GM21786 (cell line): ENCODE results near the gene TSPOAP1.

Experiments
- ATAC-seq: cut with Tn5 transposase; IDR thresholded peaks from one replicate; pipeline ENCODE4 v1.9.1; 2021; ENCODE audit not compliant: unreplicated experiment

The TSPOAP1 gene

DNA sequence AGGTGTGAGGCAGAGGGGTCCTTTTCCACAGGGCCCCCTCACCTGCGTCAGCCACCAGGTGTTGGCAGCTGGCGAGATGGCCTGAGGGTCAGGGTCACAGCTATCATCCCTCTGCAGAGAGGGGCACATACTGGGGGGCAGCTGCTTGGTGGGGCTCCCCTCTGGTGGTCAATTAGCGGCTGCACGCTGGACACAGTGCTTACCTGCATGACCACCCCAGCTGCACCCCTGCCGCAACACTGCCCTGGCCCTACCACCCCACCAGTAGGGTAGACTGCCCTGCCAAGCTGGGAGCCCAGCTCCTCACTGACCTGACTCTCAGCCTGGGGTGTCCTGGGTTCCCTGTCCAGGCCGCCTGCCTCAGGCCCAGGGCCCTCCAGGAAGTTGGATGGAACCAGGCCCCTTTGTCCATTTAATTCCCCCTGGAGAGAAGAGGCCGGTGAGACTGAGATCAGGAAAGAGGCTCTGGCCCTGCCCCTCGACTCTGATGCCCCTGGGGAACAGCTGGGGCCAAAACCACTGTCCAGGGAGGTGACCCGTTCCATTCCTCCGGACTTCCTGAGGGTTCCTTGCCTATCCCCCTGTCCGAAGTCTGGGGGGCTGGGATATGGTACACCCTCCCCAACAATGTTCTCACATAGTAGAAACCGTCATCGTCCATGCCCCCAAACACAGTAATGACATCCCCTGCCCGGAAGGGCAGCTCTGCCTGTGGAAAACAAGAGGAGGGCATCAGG, 23.7 kb downstream of the TSPOAP1 start:
- no peak for ATAC-seq

DNA sequence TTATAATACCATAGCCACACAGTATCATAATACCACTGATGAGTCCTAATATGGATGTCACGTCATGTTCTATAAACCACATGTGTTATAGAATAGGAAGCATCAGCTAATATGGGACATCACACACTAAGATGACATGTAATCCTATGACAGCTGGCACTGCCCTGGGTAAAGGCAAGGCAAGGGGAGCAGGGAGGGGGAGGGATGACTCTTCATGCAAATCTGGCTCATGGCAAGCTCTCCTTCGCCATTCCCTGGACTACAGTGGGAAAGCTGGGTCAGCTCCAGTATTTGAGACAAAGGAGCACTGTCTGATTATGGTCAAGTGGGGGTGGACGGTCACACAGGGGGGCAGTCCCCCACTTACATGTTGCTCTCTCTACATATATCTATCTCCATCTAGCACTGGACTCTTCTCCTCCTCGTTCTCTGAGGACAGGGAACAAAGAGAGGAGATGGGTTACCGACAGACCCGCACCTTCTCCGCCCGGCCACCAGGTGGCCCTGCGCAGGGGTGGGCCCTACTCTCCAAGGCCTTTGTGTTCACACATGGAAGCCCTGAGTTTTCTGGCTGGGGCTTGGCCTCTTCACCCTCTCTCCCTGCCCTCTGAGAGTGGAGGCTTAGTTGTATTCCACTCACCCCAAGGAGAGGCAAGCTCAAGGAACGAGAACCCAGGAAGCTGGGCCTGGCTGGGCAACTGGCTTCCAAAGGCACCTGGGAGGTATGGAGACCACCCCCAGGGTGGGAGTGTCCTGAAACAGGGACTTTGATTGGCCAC, 24.4 kb downstream of the TSPOAP1 start:
- no peak for ATAC-seq

DNA sequence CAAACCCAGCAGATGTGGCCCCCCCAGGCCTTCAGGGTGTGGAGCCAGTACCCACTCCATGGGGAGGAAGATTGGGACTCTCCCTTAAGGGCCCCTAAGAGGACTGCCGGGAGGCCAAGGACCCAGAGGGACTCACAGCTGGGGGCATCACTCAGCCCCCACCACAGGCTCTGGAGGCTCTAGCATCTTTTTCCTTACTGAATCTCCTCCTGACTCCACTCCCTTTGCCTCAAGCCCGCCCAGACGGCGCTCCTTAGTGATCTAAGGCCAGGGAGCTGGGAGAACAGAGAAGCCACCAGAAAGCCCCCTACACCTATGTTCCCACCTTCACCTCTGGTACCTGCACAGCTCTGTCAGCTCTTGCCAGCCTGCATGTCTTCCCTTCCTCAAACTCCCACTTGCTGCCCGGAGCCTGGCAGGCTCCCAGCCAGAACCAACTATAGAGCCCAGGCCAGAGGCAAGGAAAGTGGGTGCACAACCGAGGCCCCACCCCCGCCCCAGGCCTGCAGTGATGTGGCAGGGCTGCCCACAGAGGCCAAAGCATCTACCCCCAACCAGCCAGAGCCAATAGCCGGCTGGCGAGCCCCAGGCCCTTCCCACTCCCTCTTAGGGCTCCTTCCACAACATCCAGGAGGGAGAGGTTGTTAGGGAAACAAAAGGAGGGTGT, 25.5 kb downstream of the TSPOAP1 start:
- no peak for ATAC-seq

DNA sequence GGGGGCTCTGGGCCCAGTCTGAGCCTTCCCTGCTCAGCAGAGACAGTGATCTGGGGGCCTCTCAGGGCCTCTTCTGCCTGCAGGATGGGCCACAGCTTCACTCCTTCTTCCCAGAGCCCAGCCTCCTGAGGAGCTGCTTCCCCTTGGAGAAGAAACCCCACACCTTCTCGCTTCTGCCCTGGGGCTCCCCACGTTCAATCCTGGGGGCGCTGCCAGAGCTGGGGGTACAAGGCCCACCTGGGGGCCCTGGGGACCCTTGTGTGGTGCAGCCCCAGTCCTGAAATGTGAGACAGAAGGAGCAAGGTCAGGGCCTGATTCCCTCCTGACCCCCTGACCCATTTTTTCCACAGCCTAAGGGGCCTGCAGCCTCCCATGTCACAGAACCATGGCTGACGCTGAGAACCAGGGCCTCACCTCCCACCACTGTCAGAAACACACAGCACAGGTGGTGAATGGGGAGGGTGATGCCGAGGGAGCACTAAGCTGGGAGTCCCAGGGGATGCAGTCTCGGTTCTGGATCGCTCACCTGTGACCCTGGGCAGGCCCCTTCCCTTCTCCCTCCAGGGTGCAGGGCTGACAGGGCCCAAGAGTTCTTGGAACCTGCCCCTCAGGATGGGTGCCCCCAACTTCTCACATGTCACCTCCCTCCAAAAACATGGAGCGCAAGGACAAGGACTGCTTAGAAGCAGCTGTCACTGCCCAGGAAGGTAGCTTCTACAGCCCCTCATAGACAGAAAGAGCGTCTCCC, 26.2 kb downstream of the TSPOAP1 start:
- no peak for ATAC-seq

DNA sequence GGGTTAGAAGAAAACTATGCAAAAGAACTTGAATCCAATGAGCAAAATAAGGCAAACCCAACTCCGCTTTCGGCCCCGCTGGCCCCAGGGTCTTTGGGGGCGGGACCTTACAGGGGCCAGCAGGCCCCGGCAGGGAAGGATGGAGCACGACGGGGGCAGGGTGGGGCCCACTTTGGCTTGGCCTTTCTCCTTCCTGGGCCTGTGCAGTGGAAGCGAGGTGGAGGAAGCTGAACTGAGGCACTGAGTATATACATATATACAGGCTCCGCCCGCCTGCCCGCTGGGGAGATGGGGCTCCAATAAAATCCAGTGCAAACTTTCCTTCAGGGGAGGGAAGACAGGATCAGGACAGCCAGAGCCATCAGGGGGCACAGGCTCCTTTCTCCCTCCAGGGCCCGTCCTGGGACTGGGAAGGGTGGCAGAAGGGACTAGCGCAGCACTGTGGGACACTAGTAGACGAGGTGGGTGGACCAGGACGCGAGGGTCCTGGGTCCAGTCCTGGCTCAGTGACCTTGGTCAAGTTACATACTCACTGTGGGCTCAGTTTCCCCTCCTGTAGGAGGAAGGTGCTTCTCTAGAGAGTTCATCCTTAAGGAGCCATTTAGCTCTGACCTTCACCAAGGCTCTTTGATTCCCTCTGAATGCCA, 27.0 kb downstream of the TSPOAP1 start:
- ATAC-seq, result no peak

DNA sequence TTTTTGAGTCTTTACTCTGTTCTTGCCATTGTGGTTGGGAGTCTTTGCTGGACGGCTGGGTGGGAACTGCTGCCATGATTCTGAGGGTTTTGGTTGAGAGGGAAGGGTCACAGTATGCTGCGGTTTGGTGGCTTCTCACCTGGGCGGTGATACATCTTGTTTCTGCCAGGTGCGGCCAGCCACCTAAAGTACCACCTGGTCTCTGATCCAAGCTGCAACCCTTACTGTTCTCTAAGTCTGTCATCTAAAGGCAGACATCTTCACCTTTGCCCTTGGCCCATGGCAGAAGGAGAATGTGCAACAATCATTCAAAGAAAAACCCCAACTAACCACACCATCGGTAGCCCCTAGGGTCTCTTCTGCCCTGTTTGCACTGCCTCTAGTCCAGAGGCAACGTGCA, 28.3 kb downstream of the TSPOAP1 start:
- no peak for ATAC-seq

DNA sequence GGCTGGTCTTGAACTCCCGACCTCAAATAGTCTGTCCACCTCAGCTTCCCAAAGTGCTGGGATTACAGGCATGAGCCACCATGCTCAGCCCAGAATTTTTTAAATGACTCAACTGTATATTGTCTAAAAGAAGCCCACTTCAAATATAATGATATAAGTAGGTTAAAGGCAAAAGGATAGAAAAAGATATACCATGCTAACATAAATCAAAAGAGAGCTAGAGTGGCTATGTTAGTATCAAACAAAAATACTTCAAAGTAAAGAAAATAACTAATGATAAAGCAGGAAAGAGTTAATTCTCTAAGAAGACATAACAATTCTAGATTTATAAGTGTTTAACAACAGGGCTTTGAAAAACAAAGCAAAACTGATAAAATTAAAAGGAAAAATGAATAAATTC, 34.6 kb downstream of the TSPOAP1 start:
- ATAC-seq, result no peak

DNA sequence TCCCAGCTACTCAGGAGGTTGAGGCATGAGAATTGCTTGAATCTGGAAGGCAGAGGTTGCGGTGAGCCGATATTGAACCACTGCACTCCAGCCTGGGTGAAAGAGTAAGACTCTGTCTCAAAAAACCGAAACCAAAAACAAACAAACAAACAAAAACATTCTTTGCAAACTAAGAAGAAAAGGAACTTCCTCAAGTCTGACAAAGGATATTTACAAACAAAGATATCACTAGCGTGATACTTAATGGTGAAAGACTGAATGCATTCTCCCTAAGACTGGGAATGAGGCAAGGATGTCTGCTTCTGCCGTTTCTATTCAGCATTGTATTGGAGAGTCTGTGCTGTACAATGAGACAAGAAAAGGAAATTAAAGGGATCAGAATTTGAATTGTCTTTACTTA, 37.3 kb downstream of the TSPOAP1 start:
- ATAC-seq, result no peak

DNA sequence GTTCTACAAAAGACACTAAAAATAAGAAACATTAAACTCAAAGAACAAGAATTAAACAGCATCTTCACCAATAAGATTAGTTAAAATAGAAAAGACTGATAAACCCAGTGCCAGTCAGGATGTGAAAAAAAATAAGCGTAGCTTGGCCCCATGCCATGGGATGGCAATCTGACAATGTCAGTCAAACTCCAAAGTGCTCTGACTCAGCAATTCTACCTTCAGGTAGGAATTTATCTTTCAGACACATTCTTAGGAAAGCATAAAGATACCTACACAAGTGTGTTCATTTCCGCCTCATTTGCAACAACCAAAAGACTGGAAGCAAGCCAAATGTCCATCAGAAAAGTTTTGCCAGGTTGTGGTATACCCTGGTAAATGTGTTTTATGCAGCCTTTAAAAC, 38.7 kb downstream of the TSPOAP1 start:
- ATAC-seq, result no peak

DNA sequence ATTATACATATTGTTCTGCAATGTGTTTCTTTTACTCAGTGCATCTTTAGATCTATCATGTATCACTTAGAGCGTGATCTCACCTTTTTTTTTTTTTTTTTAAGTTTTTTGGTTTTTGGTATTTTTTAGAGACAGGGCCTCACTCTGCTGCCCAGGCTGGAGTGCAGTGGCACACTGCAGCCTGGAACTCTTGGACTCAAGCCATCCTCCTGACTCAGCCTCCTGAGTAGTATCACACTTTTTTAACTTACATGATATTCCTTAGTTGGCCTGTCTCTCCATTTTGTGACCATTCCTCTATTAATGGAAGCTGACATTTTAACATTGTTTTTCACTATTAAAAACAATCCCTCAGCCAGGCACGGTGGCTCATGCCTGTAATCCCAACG, 43.2 kb downstream of the TSPOAP1 start:
- ATAC-seq, result no peak

DNA sequence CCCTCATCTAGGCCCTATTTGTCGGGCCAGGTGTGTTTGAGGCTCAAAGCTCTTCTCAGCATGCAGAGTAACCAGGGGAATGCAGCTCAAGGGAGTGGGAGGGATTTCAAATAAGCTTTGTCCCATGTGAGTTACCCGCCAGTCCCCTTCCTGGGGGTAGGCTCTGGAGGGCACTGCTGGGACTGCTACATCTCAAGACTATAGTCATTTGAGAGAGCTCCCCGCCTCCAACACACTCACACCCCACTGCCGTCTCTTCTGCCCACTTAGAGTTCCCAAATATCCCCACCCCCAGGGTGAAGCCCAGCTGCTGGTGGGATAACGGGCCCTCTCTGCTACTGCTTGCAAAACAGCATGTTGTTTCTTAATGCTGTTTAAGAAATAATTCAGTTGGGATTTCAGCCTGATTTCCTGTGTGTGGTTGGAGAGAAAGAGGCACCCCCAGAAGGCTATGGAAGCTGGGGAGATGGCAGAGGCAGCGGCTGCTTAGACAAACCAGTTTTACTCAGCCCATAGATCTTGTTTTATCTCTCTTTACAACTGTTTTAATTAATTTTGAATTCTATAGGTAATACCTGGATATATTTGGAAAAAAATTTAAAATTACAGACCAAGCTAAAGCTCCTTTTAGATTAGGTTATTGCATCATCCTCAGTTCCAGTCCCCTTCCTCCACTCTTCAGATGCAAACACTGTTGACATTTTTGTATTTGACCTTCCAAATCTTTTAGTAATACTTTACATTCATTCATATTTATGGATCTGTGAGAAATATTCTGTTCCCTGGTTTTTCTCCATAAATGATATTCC, 43.8 kb downstream of the TSPOAP1 start:
- no peak for ATAC-seq

DNA sequence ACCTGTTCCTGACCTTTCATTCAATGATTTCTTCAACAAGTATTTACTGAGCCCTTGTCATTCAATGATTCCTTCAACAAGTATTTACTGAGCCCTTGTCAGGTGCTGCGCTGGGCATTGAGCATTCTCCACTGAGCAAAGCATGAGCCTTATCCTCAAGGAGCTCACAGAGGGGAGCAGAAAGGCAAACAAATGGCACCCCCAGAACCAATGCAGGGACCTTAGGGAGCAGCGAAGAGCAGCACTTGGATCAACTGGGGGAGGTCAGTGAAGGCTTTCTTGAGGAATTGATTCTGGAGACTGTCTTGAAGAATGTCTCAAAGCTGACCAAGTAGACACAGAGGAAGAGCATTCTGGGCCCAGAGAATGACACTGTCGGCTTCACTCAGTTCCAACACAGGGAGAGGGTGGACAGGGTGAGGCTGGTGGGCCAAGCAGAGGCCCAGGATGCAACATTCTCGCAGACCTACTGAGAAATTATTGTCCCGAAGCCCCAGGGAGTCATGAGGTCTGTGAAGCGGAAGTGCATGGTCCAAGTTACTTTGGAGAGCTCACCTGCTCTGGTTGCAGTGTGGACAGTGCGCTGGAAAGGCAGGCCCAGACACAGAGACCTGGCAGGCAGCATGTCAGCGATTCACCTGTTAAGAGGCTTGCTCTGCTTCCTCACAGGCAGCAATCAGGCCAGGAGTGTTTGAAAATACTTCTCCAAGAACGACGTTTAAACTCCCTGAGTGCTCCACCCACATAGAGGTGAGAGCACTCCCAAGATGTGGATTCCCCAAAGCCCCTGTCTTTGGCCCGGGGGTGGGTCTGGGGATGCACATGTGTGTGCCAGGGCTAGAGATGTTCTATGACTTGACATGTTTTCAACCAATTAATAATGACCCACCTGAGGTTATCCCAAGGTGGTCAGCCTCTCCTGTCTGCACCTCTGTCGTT, 44.7 kb downstream of the TSPOAP1 start:
- no peak for ATAC-seq

DNA sequence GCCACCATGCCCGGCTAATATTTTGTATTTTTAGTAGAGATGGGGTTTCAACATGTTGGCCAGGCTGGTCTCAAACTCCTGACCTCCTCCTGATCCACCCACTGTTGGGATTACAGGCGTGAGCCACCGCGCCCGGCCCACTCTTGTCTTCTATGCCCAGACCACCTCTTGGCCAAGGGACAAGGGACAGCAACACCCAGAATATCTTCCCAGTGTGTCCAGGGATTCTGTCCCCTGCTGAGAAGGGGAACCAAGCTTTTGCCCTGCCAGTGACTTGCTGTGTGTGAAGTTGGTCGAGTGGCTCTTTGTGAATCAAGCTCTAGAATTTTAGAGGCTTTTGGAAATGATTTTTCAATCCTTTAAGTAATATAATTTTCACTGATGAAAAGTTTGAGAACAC, 46.2 kb downstream of the TSPOAP1 start:
- ATAC-seq, result no peak

DNA sequence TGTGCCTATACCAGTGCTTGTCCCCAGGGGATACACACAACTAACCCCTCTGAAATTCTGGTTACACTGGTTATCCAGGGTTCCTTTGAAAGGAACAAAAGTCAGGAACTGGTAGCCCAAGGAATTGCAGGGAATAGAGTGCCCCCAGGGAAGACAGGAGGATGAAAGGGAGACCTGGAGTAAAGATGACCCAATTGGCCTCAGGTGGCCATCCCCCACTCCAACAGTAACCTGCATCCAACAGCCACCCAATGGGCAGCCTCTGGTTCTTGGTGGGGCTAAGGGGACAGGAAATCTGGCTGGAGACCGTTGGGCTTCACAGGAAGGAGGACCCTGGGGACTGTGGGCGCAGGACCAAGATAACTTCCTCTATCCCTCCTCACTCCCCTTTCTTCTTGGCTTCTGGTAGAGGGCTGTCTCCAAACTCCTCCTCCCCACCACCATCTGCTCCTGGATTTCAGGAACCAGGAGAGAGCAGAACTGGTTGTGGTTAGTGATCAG, 47.0 kb downstream of the TSPOAP1 start:
- no peak for ATAC-seq

DNA sequence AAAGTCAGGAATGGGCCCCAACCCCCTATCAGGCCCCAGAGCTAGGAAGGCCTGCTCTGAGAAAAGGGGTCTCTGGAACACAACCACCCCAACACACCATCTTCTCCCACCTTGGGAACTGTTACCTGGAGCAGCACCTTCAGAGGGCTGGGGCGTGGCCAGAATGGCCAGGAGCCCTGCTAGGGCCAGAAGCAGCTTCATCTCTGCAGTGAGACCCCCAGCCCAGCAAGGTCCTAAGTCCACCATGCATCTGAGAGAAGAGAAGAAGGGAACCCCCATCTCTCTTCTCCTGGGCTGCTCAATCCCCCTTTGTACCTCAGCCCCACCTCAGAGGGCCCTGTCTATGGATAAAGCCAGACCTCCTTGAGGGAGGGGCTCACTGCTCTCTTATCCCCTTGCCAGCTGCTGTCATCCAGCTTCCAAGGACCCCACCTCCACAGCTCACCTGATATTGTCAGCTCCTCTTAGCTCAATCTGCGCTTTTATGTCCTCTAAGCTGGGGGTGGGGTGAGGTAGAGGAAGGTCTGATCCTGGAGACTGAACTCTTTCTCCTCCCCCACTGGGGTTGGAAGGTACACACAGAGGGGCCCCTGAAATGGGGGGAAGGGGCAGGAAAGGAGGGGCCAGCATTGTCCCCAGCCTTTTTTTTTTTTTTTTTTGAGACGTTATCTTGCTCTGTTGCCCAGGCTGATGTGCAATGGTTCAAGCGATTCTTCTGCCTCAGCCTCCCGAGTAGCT, 47.9 kb downstream of the TSPOAP1 start, which contains the start of gene MPO:
Gene MPO (minus strand): TSS at position 456 of the 738 bp plus-strand sequence. CDS start 177 bp downstream, at position 279.
- no peak for ATAC-seq

DNA sequence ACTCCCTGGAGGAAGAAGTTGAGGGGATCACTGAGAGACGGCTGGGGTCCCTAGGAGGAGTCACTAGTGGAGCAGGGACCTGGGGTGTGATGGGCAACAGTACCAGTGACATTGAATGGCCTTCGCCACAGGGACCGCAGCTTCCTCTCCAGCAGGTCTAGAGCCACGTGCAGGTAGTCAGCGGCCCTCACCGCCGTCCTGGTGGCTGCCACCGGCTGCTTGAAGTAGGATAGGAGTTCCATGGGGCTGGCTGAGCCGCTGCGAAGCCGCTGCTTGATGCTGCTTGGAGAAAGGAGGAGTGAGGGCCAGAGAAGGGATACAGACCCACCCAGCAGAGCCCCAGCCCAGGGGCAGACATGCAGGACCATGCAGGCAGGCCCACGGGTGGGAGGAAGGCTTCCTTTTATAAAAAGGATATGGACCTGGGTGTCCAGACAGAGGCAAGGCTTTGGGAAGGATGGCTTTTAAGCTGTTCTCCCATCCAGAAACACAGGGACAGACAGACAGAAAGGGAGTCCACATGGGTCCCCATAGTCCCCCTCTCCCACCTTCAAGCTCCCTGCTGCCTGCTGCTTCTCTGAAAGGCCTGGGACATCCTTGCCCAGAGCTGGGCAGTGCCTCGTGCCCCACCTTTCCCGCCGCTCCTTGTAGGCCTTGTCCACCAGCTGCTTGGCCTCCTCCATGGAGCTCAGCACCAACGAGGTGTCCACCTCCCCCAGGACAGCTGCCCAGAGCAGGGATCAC, 48.7 kb downstream of the TSPOAP1 start:
- ATAC-seq, result no peak

DNA sequence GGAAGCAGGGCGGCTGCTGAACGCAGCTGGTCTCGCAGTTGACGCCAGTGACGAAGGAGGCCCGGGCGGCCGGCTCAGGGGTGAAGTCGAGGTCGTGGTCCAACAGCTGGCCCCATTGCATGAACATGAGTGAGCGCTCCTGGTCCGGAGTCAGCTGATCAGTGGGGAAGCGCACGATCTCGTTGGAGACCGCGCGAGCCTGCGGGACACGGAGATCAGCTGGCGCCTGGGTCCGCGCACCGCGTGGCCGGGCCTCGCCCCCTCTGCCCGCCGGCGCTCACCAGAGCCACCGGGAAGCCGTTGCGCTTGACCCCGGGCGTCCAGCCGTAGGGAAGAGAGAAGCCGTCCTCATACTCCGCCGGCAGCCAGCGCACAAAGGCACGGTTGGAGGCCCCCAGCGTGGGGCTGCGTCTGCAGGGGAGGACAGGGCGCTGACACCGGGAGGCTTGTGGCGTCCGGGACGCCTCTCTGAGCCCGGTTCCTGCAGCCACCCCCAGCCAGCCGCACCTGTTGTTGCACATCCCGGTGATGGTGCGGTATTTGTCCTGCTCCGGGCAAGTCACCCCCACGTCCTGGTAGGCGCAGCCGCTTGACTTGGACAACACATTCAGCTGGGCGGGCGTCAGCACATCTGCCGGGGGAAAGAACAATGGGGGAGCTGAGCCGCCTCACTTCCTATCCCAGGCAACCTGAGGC, 49.4 kb downstream of the TSPOAP1 start:
- no peak for ATAC-seq
